ENCODE measurements around the gene LYPD1. TPM values are rescaled to one million over a fixed set of nuclear protein-coding genes. Genes with fewer than 3 reads are reported as not detected.

Gene LYPD1
- total and polyA plus RNA-seq, 9 of the 15 experiments (the other 6 are each of a cell fraction or from before 2014, with no cell fraction given) = not detected

- peak; percentile 40; the same call in 1 of the 2 replicates for TF ChIP-seq MGA (IDR thresholded peaks at IDR 0.05)
- TF ChIP-seq SMARCC2 (IDR thresholded peaks at IDR 0.05; ENCODE audit: low read depth) = no peak
- TF ChIP-seq NR3C1 (CRISPR knock-in tag; IDR thresholded peaks at IDR 0.05) = no peak
- TF ChIP-seq MCM3 (IDR thresholded peaks at IDR 0.05) = no peak
- no peak for TF ChIP-seq ZNF639 (CRISPR knock-in tag; conservative IDR thresholded peaks at IDR 0.05 in 1 of 2, IDR thresholded peaks at IDR 0.05 in 1 of 2)
- no peak for TF ChIP-seq ZNF551 (CRISPR knock-in tag; IDR thresholded peaks at IDR 0.05)
- no peak for TF ChIP-seq U2AF2 (optimal IDR thresholded peaks at IDR 0.05; ENCODE audit: low read depth, low read length)
- peak; percentile 46; the same call in 1 of the 2 replicates for TF ChIP-seq L3MBTL2 (IDR thresholded peaks at IDR 0.05)
- no peak for TF ChIP-seq PTTG1 (tag; IDR thresholded peaks at IDR 0.05; ENCODE audit: low read depth)
- TF ChIP-seq E2F6 (IDR thresholded peaks at IDR 0.05; ENCODE audit: borderline replicate concordance in 1 of 2, extremely low read depth in 1 of 2, insufficient read depth in 1 of 2, insufficient read length in 1 of 2, low read depth in 1 of 2, low read length in 1 of 2, poor library complexity in 1 of 2, severe bottlenecking in 1 of 2) = peak in 1 of 2 experiments; percentile 45
- TF ChIP-seq PRPF4 (IDR thresholded peaks at IDR 0.05; ENCODE audit: insufficient read depth, low read depth, low read length, poor library complexity, severe bottlenecking) = no peak
- TF ChIP-seq ZNF311 (CRISPR knock-in tag; IDR thresholded peaks at IDR 0.05) = no peak
Measured at GRCh38 chr2:132645176-132645575, 24.8 kb downstream of the LYPD1 start (continued).
